Ishikawa (cell line): Measurements from ENCODE around the gene ZFAND5.

Experiments
- EP300 ChIP-seq: IDR thresholded peaks from 2 replicates; pipeline ENCODE4 v1.6.1; 2012; ENCODE audit warnings: borderline replicate concordance
- FOXM1 ChIP-seq: IDR thresholded peaks from 2 replicates; pipeline ENCODE4 v1.6.1; 2012; ENCODE audit warnings: low read depth, borderline replicate concordance
- RAD21 ChIP-seq: IDR thresholded peaks from 2 replicates; pipeline ENCODE4 v1.6.1; 2012; ENCODE audit warnings: low read depth
- TAF1 ChIP-seq: IDR thresholded peaks from 2 replicates; pipeline ENCODE4 v1.6.1; 2012; ENCODE audit warnings: low read depth, mild to moderate bottlenecking
- TF ChIP-seq, protein P1 (sequence below): IDR thresholded peaks from 2 replicates; pipeline ENCODE4 v1.6.1; 2012

DNA sequence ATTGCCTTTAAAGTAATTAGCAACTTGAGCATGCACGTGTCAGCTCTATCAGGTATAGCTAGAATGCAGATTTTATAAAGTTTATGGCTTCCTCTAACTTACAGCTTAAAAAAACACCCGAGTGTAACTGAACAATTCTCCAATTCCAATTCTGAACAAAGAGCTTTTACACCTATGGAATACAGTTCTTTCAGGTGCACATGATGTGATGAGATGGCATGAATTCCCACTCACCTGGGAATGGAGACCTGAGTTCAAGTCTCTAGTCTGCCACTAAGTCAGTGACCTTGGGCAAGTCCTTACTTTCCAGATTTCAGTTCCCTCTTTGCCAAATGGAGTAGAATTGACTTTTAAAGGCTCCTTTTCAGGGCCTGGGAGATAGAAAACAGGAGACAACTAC is 1.8 kb downstream of the ZFAND5 start:
- TF ChIP-seq TAF1 (no peak), FOXM1 (no peak), RAD21 (no peak), EP300 (no peak)
- TF ChIP-seq, protein P1, sequence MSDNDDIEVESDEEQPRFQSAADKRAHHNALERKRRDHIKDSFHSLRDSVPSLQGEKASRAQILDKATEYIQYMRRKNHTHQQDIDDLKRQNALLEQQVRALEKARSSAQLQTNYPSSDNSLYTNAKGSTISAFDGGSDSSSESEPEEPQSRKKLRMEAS = no peak
